Measurements from ENCODE around the gene APC2. TPM values are rescaled to one million over a fixed set of nuclear protein-coding genes. Genes with fewer than 3 reads are reported as not detected.

Gene APC2
- polyA plus RNA-seq: 0.01 to 0.05 TPM (median 0.01 TPM) in 3 replicates
- not detected for polyA plus RNA-seq (2011; ENCODE audit: low read depth)
- polyA plus RNA-seq (2011; cell fraction: cytosol; rRNA removed): 0.01 and 0.03 TPM in 2 replicates
- 0.08 and 0.11 TPM in 2 replicates for polyA plus RNA-seq (2011; cell fraction: nucleus; rRNA removed)
- polyA plus RNA-seq (2012; ENCODE audit: low replicate concordance): 0.16 and 0.20 TPM in 2 replicates
- polyA minus RNA-seq: 0.03 to 0.13 TPM in 2 of 3 replicates, not detected in the other
- polyA minus RNA-seq (2011; cell fraction: cytosol; rRNA and poly(A)+ RNA removed): not detected
- 0.21 and 0.54 TPM in 2 replicates for polyA minus RNA-seq (2011; cell fraction: nucleus; rRNA and poly(A)+ RNA removed)

GRCh38 chr19:1449467-1450442, at the start of gene APC2:
Gene APC2, plus strand, starts transcription at chr19:1450121. Its CDS starts 2,881 bp downstream, at chr19:1453002.
- Histone ChIP-seq H3K27me3 (ENCODE audit: control insufficient read depth, extremely low read depth, insufficient read depth, low read length) (peaks cover 84% of the 10 kb centered on the region), H3K27ac (ENCODE audit: control insufficient read depth, insufficient read depth, low read length) (no peak within 1 kb of the TSS), H3K79me2 (ENCODE audit: control insufficient read depth, insufficient read depth, low read length) (no peaks in the 10 kb centered on the region), H3K4me3 (ENCODE audit: control insufficient read depth in 2 of 3, extremely low read depth in 1 of 3, insufficient read depth in 2 of 3, low read depth in 1 of 3, low read length in 3 of 3) (no peak within 1 kb of the TSS), H3K9ac (ENCODE audit: control insufficient read depth, extremely low read depth, insufficient read depth, low read length) (no peak within 1 kb of the TSS), H3K4me2 (ENCODE audit: control insufficient read depth, extremely low read depth, insufficient read depth, low read depth, low read length) (no peak within 1 kb of the TSS), H3K9me1 (ENCODE audit: control insufficient read depth, extremely low read depth, insufficient read depth, low read length) (no peaks in the 10 kb centered on the region), H3K4me1 (ENCODE audit: control insufficient read depth, extremely low read depth, insufficient read depth, low read length) (no peaks in the 10 kb centered on the region), H4K20me1 (ENCODE audit: control insufficient read depth, extremely low read depth, insufficient read depth, low read length) (no peaks in the 10 kb centered on the region), H2AFZ (ENCODE audit: control insufficient read depth, low read length) (no peak within 1 kb of the TSS), H3K36me3 (ENCODE audit: control insufficient read depth in 2 of 2, extremely low read depth in 1 of 2, insufficient read depth in 2 of 2, low read length in 2 of 2) (no peaks in the 10 kb centered on the region), H3K9me3 (ENCODE audit: control insufficient read depth, low read depth, low read length) (no peaks in the 10 kb centered on the region)
- DNase-seq (ENCODE audit: low read depth, low spot score) (no peak), FAIRE-seq (no peak)
- dilution Hi-C loops (cut with MboI; ENCODE audit: extremely low pct_ligation_motif_present, low sequenced_read_pairs): no loop called here
- TF ChIP-seq EZH2 (IDR thresholded peaks at IDR 0.05; ENCODE audit: low read length) (peak; percentile 62), CTCF (optimal IDR thresholded peaks at IDR 0.05 in 1 of 3, IDR thresholded peaks at IDR 0.05 in 1 of 3, conservative IDR thresholded peaks at IDR 0.05 in 1 of 3; ENCODE audit: extremely low read depth in 1 of 3, insufficient read depth in 2 of 3, low read length in 3 of 3) (no peak)

DNA sequence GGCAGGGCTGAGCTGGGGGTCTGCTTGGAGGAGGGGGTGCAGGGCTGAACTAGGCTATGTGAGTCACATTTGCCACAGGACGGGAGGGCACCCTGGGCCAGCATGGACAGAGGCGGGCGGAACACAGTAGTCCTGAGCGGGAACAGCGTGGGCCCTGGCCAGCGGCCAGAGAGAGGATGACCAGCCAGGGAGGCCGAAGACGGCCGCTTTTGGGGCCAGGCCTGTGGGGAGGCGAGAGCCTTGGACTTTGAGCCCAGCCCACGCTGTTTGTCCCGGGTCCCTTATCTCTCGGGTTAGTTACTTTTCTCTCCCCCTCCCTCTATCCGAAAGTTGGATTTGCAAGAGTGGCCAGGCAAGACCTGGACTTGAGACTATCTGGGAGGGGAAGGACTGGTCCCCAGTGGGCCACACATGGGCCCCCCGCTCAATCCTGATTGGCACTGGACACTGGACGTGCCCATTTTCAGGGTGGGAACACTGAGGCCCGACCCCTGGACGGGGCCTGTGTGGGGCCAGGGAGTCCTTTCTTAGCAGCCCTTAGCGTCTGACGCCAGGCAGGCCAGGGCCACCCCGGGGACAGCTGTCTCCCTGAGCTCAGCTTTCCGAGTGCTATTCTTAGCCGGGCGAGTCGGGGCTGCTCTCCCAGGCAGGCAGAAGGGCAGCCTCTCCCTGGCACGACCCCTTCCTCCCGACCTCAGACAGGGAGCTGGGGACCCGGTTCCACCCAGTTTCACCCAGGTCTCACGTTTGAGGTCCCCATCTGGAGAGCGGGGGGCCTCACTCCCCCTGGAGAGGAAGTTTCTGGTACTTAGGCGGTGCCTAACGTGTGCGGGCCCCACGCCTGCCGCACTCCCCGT, 49.4 kb upstream of the APC2 start:
- dilution Hi-C loops (cut with MboI; ENCODE audit: extremely low pct_ligation_motif_present, low sequenced_read_pairs): no loop called here
- no peak for DNase-seq (ENCODE audit: low read depth, low spot score)
- Histone ChIP-seq H3K9me1 (ENCODE audit: control insufficient read depth, extremely low read depth, insufficient read depth, low read length) (no peaks in the 10 kb centered on the region), H3K9me3 (ENCODE audit: control insufficient read depth, low read depth, low read length) (no peaks in the 10 kb centered on the region), H3K4me3 (ENCODE audit: control insufficient read depth in 2 of 3, extremely low read depth in 1 of 3, insufficient read depth in 2 of 3, low read depth in 1 of 3, low read length in 3 of 3) (peak overlapping the region; percentile 4 to 52 (median 42)), H3K9ac (ENCODE audit: control insufficient read depth, extremely low read depth, insufficient read depth, low read length) (peak overlapping the region; percentile 22), H3K79me2 (ENCODE audit: control insufficient read depth, insufficient read depth, low read length) (no peaks in the 10 kb centered on the region), H3K36me3 (ENCODE audit: control insufficient read depth in 2 of 2, extremely low read depth in 1 of 2, insufficient read depth in 2 of 2, low read length in 2 of 2) (no peaks in the 10 kb centered on the region), H3K4me2 (ENCODE audit: control insufficient read depth, extremely low read depth, insufficient read depth, low read depth, low read length) (peak overlapping the region; percentile 59), H2AFZ (ENCODE audit: control insufficient read depth, low read length) (peak overlapping the region; percentile 22), H3K27ac (ENCODE audit: control insufficient read depth, insufficient read depth, low read length) (no peak overlapping the region), H4K20me1 (ENCODE audit: control insufficient read depth, extremely low read depth, insufficient read depth, low read length) (no peaks in the 10 kb centered on the region), H3K4me1 (ENCODE audit: control insufficient read depth, extremely low read depth, insufficient read depth, low read length) (peaks cover 26% of the 10 kb centered on the region), H3K27me3 (ENCODE audit: control insufficient read depth, extremely low read depth, insufficient read depth, low read length) (peaks cover 16% of the 10 kb centered on the region)
- no peak for FAIRE-seq
- TF ChIP-seq CTCF (optimal IDR thresholded peaks at IDR 0.05 in 1 of 3, IDR thresholded peaks at IDR 0.05 in 1 of 3, conservative IDR thresholded peaks at IDR 0.05 in 1 of 3; ENCODE audit: extremely low read depth in 1 of 3, insufficient read depth in 2 of 3, low read length in 3 of 3) (no peak), EZH2 (IDR thresholded peaks at IDR 0.05; ENCODE audit: low read length) (no peak)
